ENCODE results near the gene AMMECR1.

The AMMECR1 gene

DNA sequence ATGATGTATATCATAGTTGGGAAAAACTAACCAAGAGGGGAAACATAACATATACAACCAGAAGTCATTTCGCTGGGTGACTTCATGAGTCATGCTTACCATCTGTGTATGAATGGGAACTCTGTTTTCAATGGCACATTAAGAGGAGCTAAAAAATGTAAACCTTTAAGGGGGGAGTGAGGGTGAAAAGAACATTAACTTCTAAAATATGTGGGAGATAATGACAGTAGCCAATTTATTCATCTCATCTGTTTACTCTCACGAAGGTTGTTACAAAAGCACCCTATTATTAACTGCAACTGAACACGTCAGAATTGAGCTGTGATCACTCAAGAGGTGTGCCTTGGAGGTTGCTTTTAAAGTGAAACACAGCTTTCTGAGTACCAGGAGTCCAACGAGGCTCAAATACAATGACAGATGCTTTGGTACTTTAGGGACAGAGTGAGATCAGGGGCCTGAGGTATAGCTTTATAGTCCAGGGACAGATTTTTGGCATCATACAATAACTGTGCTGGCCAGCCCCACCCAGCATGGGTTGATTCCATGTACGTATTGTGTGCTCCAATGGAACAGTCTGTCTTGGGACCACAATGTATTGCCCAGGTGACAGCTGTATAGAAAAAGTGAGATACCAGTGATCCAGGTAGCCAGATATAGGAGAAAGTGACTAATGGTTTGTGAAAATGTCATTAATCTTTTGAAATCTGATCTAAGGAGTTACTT, 107.3 kb downstream of the AMMECR1 start:
- no peak for DNase-seq (ENCODE audit: low read depth)

DNA sequence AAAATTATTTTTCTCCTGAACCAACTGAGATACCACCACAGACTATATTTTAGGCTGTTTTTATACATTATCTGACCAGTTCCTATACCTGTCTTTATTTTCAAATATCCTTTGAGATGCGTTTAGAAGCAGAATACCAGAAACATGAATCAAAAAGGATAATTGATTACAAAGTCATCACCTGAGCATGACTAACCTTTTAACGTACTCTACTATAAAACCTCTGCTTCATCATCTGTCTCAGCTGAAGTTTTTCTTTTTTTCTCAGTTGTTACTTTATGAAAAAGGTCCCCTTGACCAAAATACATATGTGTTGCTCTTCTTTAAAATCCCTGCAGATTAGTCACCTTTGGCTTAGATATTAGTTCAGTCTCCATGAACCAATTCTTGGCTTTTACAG, 109.8 kb downstream of the AMMECR1 start:
- no peak for DNase-seq (ENCODE audit: low read depth)

DNA sequence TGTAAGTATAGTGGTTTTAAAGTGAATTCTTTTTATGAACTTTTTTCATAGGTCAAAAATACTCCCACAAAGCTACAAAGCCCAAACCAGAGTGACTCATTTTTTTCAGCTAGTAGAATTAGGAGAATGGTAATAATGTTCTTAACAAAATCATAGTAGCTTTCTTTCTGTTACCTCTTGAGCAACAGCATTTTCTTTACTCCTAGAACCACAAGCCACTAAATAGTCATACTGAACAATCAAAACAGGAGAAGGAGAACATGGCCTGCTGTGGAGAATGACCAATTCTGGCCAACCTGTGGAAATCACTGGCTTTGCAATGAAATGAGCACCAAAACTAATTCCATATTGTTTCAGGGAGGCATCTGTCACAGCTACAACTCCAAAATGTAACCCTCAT, 112.9 kb downstream of the AMMECR1 start:
- no peak for DNase-seq (ENCODE audit: low read depth)

DNA sequence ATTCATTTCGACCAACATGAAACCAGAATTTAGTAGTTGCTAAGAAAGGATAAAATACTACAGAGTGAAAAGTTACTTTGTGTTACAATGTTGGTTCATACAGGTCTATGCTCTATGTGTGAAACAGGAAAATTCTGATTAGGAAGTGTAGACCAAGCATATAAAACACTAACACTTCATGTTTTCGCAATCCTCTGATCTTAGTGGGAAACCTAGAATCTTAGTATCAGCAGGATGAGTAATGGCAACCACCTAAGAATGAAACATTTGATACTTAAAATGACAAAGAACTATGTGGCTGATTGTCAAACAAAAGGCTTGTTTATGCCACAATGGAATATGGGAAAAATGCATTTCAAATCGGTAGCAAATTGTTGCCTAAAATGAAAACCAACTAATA, 116.1 kb downstream of the AMMECR1 start:
- no peak for DNase-seq (ENCODE audit: low read depth)

DNA sequence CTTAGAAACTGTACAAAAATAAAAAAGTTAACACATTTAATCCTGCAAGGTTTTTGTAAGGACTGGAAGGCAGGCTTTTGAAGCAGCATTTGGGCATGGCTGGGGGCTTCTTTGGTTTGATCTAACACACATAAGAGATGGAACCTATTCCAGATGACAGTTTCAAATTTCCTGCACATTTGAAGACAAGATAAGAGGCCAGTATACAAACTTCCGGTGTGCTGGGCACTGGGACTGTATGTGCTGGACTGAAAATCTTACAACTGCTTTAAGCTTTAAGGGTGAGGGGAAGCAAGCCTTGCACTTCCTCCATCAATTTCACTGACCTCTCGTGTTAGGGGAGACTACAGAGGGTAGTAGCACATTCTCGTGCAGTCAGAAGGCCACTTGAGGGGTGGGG, 122.9 kb downstream of the AMMECR1 start:
- DNase-seq (ENCODE audit: low read depth): no peak

DNA sequence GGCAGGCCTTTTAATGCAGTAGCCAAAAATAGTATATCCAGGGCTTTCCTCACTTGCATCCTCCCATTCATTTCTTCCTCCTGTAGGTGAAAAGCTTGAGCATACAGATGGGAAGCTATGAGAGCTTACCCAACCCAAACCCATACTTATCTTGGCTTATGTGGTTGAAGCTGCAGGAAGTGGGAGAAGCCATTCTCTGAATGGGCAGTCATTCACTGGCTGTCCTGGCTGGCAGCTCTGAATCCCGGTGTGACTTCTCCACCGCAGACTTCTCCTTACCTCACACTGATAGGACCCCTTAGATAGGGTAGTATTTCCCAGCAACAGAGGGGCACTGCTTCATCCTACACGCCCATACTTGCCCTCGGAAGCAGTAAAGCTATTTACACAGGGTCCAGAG, 125.4 kb downstream of the AMMECR1 start:
- no peak for DNase-seq (ENCODE audit: low read depth)

DNA sequence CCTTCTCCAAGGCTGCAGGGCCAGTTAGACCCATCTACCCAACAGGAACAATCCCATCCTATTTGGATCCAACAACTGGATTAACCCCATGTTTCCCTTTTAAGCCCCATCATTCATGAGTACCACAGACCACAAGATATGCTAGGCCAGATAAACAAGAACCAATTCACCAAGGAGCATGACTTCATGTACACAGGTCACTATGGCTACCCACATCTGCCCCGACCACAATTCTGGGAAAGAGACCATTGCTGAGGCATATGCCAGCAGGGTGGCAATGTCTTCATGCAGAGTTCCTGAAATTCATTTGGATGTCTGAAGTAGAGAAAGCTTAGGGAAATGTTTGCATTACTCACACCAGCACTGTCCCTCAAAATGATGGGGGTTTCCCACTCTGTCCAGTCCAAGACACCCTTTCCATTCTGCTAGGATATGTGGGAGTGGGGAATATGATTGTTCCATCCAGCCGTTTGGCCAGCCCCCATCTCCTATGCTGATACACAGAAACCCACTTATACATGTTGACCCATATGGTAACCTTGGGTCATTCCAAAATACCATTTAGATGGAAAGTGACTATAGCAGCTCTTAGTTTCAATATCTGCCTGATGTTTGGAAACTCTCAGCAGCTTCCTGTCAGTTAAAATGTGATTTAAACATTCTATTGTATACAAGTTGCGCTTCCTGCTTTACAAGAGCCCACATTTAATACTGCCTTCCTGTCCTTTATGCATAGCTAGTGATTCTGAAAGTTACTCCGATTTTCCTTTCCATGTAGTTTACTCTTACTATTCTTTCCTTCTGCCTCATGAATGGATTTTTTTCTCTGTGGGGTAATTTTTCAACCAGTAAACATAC, 129.0 kb downstream of the AMMECR1 start:
- DNase-seq (ENCODE audit: low read depth): no peak

DNA sequence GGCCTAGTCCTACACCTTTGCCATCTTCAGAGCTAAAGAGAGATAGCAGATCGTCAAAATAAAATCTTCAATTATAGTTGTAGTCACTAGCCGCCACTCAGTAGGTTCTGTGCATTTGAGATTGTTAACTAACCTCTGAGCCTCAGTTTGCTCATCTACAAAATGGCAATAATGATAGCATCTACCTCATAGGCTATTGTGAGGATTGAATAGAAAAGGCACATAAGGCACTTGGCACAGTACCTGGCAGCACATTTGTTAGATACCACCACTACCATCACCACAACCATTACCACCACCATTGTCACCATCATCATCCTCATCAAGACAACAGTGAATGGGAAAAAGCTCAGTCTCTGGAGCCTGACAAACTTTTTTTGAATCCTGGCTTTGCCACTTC, 134.6 kb downstream of the AMMECR1 start:
- DNase-seq (ENCODE audit: low read depth): no peak

DNA sequence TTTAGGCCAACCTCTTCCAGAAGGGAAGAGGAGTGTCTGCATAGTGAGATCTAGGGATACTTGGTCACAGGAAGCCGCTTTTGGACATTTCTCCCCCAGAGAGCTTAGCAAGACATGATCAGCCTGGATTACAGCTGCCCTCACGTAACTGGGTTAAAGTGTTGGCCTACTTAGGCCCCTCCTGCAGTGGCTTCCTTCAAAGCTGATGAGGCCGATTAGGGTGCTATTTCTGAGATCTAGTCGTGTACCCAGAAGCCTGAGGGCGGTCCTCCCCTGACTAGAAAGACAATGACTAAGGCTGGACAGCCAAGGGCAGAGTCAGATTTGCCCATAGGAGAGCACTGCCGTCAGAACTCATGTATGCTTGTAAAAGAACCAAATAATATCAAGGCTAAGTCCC, 135.0 kb downstream of the AMMECR1 start:
- no peak for DNase-seq (ENCODE audit: low read depth)

DNA sequence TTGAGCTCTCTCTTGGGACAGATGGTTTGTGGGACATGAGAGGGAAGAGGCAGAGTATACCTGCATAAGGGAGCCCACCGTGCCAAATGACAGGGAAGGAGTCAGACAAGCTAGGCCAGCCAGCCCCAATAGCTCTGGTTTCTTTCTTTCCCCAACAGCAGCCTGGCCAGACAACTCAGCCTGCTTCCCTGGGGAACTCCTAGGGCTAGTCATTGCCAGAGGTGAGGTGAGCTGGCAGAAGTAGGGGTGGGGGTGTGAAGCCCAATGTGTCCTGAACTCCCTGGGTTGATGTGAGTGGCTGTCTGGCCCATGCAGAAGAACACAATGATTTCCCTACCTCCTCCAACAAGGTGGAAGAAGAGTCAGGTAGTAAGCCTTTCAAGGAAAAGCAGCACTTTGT, 135.5 kb downstream of the AMMECR1 start:
- no peak for DNase-seq (ENCODE audit: low read depth)

DNA sequence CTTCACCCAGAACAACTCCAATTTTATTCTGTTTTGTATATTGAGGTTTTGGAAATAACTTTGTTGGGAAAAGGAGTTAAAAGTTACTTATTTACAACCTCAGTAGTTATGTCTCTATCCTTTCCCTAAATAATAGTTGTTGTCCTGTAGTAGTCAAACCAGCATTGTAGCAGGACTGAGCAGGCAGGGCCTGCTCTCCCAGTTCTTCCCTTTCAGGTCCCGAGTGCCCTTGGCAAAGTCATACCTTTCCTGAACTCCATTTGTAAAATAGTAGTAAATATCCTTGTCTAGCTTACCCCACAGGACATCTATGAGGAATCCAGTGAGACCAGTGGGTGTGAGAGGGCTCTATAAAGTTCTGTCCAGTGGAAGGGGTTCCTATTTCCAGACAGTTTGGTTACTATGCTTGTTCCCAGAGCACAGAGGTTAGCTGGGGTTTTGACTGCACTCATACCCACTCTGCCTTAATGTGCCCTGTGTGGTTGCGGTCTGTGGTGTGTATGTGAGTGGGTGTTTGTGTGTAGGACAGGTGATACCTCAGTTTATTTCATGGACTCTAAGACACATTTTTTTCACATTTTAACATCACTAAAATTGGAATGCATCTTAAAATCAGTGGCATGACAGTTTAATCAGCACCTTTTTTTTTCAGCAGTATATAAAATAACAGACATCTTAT, 136.3 kb downstream of the AMMECR1 start:
- DNase-seq (ENCODE audit: low read depth): no peak

DNA sequence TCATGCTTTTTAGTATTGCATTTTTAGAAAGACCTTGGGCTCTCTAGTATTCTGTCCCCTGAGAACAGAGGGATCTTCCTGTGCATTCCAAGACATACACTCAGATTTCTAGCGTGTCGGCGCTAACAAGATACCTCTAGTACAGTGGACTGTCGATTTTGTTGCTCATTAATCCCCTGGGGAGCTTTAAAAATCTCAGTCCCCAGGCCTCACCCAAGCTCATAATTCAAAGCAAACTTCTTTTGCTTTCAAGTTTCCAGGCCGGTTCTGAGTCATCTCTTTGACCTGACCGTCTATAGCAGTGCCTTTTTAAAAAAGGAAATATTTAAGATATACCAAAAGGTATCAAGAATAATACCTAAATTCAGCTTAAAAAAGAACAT, 137.0 kb downstream of the AMMECR1 start:
- DNase-seq (ENCODE audit: low read depth): no peak

DNA sequence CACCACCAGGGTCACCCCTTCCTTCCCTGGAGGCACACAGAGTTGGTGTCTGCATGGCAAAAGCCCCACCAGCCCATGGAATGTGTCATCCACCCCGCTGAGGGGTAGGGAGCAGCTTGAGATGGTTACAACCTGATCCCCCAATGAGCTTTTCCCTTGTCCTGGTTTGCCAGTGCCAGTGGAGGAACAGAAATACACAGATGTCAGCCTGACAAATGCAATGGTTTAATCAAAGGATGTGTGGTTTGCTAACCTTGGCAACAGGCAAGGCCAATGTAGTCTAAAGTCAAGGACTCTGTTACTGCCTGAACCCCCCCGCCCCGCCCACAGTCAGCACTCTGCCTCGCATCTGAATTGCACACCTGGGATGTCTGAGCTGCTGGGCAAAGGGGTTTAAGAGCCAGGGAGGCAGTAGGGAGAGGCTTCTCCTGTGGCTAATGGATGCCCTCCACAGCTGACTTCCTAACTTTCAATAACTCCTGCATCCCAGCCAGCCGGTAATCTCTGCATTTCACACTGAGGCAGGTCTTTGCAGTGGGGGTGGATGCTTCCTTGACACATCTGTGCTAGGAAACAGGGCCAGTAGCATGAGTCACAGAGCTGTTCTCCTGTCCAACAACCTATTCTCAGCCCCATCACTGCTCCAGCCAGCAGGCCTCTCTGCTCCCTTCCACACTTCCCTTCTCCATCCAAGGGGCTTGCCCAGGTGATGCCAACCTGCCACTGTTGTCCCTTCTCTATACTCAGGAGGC, 137.5 kb downstream of the AMMECR1 start:
- DNase-seq (ENCODE audit: low read depth): no peak

DNA sequence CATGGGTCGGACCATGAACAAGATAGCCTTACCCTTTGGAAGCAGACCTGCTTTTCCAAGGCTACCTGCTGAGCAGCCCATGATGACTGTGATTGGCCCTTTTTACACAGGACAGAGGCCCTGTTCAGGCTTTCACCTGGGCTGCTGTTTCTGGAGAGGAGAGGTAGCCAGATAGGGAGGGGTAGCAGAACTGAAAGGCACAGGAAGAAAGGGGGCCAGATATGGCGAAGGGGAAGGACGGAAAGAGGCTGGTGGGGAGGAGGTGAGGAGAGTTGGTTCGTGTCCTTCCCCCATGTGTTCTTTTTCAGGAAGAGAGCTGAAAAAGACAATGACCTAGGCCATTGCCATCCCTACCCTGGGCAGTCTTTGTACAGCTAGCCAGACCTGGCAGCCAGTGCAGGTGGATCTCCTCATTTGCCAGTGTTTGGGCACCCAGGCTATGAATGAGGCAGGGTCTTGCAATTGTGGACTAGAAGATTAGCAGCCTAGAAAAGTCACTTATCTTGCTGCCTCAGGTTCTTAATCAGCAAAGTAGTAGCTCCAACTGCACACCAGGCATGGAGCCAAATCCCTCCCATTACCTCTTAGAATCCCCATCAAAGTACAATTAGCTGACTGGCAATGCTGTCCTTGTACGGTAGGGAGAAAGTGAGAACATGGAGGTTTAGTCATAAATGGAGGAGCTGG, 139.6 kb downstream of the AMMECR1 start:
- DNase-seq (ENCODE audit: low read depth): no peak

DNA sequence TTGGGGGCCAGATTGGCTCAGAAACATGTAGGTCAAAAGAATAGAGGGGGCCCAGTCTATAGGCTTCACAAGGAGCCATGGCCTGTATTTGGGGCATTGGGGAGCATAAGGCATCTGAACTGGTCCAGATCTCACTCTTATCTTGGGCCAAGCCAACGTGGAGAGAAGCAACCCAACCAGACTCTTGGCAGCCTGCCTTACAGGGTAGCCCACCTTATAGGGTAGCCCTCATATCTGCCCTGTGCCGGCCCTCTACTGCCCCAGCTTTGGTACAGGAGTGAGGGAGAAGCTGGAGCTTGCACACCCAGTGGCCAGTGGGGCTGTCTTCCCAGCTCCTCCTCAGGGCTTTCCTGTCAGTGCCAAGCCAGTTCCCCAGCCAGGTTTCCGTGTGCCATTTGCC, 142.2 kb downstream of the AMMECR1 start:
- no peak for DNase-seq (ENCODE audit: low read depth)

DNA sequence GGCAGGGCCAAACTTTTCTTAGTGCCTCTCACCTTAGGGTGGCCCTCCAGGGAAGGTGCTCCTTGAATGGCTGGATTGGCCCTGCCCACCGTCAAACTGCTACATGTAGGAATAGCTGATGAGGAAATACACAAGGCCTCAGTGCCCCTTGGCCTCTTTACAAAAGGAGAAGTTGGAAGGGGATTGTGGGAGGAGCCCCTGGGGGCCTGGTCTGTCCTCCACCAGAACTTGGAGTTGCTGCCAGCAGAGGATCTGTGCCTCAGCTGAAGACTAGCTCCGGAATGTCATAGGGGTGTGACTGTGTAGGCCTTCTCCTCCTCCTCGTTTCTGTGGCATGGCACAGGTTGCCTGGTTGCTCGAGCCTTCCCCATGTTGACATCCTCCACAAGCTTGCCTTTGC, 142.7 kb downstream of the AMMECR1 start:
- no peak for DNase-seq (ENCODE audit: low read depth)

DNA sequence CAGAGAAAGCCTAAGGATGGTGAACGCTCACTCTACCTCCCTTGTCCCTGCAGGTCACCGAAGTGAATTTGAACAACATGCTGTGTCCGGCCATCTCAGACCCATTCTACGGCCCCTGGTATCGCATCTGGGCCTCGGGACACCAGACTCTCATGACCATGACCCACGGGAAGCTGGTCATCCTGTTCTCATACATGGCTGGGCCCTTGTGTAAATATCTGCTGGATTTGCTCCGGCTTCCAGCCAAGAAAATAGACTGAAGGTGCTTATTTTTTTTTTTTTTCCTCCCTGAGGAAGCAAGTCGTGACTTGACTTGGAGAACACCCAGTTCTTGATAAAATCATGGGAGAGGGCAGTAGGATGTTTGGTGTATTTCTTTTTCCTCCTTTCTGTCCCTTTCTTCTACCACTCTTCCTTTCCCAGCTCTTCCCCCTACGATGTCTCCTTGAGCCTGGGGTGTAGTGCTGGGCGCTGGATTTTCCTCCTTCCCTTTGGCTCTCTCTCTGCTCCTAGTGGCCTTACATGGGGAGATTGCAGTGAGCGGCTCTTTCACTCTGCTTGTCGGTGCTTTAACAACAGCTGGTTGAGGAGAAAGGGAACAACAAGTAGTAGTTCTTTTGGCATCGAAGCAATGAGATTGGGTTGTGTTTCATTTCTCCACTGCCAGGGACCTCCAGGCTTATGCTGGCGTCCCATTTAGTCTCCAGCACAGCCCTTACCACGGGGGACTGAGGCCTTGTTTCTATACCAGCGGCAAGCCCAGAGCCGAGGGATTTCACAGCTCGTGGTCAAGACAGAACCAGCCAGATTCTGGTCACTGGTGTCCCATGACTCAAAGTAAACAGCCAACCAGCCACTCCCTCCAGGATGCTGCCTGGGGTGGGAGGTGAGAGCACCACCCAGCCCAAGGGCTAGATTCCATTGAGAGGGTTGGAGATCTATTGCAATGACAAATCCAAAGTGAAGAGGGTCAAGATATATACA, 144.4 kb downstream of the AMMECR1 start:
- DNase-seq (ENCODE audit: low read depth): no peak

DNA sequence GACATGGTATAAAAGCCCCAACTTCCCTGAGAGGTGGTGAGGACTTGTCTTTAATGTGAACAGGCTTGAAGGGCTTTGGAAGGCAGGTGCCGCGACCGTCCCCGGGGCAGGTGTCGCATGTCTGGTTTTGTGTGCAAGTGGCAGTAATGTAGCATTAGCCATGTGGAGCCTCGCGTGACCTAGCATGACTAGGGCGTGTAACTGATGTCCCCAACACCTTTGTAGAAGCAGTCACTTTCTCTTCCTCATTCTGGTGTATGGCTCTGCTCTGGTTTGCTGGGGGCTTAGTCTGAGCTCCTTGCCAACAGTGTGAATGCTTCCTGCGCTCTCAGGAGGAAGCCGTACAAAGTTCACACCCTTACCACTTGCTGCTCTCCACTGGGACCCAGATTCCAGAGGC, 145.7 kb downstream of the AMMECR1 start:
- no peak for DNase-seq (ENCODE audit: low read depth)

DNA sequence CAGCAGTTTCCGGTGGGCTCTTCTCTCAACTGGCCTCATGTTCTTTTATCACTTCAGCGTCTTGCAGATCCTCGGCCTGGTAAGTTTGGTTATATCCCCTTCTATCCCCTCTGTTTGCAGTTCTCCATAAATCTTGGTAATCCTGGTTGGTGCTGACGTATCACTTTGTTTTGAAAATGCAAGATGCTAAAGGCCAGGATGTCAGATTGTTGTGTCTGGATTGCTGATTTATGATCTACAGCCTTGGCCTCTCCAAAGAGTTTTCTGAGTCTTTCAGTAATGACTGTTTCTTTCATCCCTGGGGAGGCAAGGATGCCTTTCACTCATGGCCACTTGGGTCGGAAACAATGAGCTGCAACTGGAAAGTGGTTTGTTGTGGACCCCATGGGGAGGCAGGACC, 146.4 kb downstream of the AMMECR1 start:
- DNase-seq (ENCODE audit: low read depth): no peak

DNA sequence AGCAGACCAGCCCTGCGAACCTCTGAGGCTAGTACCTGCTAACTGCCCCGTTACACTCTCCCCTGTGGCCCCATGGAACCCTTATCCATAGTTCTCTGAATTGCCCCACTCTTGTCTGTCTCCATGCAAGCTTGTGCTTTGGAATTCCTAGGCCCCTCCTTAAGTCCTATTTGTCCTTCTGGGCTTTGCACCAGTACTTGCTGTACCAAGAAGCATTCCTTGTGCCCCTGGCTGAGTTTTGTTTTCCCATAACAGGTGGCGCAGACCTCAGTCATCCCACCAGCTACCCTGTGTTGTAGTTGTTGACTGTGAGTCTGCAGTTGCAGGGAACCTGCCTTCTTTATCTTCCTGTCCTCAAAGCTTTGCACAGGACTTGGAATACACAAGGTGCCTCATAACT, 147.9 kb downstream of the AMMECR1 start:
- DNase-seq (ENCODE audit: low read depth): no peak

DNA sequence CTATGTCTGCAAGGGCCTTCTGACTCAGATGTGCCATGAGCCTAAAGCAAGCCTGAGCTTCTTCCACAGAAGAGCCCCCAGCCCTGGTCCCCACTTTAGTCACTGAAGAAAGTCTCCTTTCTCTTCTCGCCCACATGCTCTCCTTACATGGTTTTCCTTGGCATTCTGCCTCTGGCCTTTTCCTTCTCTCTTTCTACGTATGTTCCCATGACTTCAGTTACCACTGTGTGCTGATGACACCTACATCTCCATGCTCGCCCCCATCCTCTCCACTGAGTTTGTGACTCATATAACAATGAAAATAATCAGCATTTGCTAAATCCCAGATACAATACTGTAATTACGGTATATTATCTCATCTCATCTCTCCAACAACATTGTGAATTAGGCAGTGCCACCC, 149.3 kb downstream of the AMMECR1 start:
- DNase-seq (ENCODE audit: low read depth): no peak
